HTERT RPE-1 (cell line): ENCODE measurements around the gene AP2M1.

Experiments used
- in situ Hi-C: fragments of 300-500 bp; cut with MboI; formaldehyde crosslinking; loops from 4 replicates; pipeline ENCODE4 v1.14.3; 2020; ENCODE audit warnings: low sequenced_read_pairs

Gene AP2M1

DNA sequence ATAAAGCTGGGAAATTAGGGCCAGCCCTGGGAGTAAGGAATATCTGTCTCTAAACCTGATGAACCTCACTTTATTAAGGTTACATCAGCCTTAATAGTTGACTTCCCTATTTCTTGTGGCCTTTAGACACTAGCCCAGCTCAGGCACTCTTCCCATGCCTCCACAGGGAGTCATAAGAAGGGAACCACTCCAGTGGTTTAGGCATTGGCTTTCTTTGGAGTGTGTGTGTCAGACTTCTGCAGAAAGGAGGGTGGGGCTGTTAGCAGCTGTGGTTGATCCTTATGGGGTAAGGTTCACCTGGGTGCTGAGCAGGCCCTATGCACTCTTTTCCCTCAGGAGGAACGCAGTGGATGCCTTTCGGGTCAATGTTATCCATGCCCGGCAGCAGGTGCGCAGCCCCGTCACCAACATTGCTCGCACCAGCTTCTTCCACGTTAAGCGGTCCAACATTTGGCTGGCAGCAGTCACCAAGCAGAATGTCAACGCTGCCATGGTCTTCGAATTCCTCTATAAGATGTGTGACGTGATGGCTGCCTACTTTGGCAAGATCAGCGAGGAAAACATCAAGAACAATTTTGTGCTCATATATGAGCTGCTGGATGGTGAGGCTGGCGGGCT is 4.0 kb downstream of the AP2M1 start:
- in situ Hi-C loops: no loop called here

DNA sequence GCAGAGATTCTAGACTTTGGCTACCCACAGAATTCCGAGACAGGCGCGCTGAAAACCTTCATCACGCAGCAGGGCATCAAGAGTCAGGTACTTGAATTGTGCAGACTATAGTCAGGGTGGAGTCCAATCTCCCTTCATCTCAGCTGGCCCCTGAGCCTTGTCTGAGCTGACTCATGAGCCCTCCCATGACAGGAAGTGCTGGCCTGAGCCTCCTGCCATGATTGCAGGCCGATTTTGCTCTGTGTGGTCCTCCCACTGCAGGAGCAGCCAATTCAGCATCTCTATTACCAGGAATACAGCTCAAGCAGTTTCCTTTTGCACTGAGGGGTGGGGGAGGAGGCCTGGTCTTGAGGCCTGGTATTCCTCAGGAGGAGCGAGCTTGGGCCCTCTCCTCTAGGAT is 5.5 kb downstream of the AP2M1 start:
- in situ Hi-C loops: no loop called here

DNA sequence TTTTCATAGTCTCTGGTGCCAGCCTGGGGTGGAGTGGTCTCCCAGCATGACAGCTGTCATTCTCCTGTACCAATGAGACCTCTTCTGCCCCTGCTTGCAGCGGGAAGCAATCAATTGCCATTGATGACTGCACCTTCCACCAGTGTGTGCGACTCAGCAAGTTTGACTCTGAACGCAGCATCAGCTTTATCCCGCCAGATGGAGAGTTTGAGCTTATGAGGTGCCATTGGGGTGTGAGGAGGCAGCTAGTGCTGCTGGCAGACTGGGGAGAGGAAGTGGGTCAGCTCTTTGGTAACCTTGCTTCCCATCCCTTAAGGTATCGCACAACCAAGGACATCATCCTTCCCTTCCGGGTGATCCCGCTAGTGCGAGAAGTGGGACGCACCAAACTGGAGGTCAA is 6.9 kb downstream of the AP2M1 start:
- in situ Hi-C loops: no loop called here

DNA sequence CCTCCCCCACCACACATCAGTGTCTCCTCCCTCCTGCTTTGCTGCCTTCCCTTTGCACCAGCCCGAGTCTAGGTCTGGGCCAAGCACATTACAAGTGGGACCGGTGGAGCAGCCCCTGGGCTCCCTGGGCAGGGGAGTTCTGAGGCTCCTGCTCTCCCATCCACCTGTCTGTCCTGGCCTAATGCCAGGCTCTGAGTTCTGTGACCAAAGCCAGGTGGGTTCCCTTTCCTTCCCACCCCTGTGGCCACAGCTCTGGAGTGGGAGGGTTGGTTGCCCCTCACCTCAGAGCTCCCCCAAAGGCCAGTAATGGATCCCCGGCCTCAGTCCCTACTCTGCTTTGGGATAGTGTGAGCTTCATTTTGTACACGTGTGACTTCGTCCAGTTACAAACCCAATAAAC is 9.0 kb downstream of the AP2M1 start:
- in situ Hi-C loops: no loop called here

- in situ Hi-C loops: no loop called here
Measured at GRCh38 chr3:184184546-184185230, 10.0 kb downstream of the AP2M1 start.

GRCh38 chr3:184185461-184186183 is 11.0 kb downstream of the AP2M1 start:
- in situ Hi-C loops: no loop called here

DNA sequence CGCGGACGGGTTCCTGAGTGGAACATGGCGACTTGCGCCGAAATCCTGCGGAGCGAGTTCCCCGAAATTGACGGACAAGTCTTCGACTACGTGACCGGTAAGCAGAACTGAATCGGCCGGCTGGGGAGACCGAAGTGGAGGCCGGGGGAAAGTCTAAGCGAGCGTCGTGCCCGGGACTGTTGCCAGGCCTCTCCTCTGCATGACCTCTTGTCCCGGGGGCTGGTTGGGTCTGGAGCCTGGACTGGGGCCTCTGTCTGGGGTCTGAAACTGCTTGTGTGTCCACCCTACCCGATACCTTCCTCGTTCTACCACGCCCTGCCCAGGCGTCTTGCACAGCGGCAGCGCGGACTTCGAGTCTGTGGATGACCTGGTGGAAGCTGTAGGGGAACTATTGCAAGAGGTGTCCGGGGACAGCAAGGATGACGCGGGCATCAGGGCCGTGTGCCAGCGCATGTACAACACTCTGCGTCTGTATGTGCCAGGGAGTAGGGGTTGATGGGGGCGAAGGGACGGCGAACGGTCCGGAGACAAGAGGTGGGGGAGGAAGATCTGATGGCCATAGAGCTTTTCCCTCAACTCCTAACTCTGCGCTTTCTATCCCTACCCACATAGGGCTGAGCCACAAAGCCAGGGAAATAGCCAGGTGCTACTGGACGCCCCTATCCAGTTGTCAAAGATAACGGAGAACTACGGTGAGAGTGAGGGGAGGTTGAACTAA is 11.7 kb downstream of the AP2M1 start, which contains the start of gene ABCF3:
Gene ABCF3, plus strand, starts transcription at position 16 of the 718 bp plus-strand sequence. Its CDS starts 9 bp downstream, at position 25.
- in situ Hi-C loops: no loop called here

GRCh38 chr3:184186902-184187207 is 12.2 kb downstream of the AP2M1 start:
- in situ Hi-C loops: no loop called here

- in situ Hi-C loops: no loop called here
Measured at GRCh38 chr3:184188080-184188479, 13.4 kb downstream of the AP2M1 start.

- in situ Hi-C loops: no loop called here
Measured at GRCh38 chr3:184189421-184189820, 14.8 kb downstream of the AP2M1 start.

DNA sequence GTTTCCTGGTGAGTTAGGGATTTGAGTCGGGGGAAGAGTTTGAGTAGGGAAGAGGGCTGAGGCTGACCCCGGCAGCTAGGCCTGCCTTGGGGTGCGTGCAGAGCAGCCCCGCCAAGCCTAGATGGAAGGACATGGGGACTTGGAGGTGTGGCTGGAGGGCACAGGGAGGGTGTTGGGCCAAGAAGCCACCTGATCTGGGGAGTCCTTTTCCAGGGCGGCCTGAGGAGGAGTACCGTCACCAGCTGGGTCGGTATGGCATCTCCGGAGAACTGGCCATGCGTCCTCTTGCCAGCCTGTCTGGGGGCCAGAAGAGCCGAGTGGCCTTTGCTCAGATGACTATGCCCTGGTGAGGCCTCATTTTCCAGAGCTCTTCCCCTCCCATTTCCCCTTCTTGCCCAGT is 18.2 kb downstream of the AP2M1 start:
- in situ Hi-C loops: no loop called here

GRCh38 chr3:184193991-184194539 is 19.4 kb downstream of the AP2M1 start:
- in situ Hi-C loops: no loop called here

- in situ Hi-C loops: no loop called here
Measured at GRCh38 chr3:184196536-184196935, 21.9 kb downstream of the AP2M1 start.

GRCh38 chr3:184198509-184198908 is 23.9 kb downstream of the AP2M1 start:
- in situ Hi-C loops: no loop called here

DNA sequence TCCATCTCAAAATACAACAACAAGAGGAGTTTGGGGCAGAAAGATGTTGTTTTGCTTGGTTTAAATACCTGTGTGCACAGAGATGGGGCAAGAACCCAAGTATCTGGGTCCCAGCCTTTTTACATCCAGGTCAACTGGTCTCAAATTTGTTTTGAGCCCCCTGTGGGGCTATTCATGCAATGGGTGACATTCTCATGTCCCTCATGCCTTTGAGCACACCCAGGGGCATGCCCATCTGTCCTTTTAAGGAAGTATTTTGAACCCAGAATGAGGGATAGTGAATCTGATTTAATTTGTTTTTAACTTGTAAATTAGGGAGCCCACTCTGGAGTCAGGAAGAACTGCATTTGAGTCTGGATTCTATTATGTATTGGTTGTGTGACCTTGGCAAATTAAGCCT is 26.2 kb downstream of the AP2M1 start:
- in situ Hi-C loops: no loop called here

GRCh38 chr3:184203526-184203925 is 28.9 kb downstream of the AP2M1 start:
- in situ Hi-C loops: no loop called here

DNA sequence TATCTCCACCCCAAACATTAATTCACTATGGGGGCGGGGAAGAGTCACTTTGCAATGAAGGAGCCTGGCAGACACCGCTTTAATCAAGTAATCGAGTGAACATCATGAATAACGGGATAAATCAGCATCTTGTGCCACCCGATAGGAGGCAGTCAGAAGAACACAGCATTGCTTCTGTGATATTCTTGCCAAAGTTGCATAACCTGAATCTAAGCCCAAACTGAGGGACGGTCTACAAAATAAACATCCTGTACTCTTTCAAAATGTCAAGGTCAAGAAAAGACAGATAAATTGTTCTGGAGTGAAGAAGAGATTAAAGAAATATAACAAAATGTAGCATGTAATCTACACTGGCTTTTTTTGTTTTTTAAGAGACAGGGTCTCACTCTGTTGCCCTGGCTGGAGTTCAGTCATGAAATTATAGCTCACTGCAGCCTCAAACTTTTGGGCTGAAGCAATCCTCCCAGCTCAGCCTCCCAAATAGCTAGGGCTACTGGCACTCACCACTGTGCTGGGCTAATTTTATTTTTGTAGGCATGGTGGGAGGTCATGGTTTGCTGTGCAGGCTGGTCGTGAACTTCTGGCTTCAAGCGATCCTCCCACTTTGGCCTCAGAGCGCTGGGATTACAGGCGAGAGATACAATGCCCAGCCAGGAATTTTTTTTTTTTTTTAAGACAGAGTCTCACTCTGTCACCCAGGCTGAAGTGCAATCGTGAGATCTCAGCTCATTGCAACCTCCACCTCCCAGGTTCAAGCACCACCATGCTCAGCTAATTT is 34.7 kb downstream of the AP2M1 start:
- in situ Hi-C loops: no loop called here

DNA sequence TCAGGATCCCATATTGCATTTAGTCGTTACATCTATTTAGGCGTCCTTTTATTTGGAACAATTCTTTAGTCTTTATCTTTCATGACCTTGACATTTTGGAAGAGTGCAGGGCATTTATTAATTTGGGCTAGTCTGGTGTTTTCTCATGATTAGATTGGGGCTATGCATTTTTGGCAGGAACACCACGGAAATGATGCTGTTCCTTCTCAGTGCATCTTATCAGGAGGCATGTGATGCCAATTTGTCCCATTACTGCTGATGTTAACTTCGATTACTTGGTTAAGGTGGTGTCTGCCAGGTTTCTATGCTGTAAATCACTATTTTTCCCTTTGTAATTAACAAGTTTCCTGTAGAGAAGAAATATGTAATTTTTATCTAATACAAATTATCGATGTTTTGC is 36.6 kb downstream of the AP2M1 start:
- in situ Hi-C loops: no loop called here

DNA sequence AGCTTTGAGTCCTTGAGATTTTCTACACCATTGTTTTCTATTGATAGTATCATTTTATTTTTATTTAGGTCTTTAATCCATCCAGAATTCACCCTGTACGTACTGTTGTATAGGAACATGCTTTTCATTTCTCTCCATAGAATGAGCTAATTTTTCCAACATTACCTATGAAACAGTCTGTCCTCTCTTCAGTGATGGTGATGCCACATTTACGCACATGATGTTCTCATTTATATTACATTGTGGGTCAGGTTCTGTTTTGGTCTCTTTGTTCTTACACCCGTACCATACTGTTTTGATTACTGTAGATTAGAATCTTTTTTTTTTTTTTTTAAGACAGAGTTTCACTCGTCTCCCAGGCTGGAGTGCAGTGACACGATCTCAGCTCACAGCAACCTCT is 37.1 kb downstream of the AP2M1 start:
- in situ Hi-C loops: no loop called here

- in situ Hi-C loops: no loop called here
Measured at GRCh38 chr3:184218814-184219213, 44.2 kb downstream of the AP2M1 start.

DNA sequence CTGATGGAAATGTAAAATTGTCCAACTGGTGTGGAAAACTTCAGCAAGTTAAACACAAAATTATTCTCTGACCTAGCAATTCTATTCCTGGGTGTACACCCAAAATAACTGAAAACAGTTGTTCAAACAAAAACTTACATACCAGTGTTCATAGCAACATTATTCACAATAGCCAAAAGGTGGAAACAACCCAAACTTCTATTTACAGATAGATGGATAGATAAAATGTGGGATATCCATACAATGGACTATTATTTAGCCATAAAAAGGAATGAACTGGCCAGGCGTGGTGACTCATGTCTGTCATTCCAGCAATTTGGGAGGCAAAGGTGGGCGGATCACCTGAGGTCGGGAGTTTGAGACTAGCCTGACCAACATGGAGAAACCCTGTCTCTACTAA is 47.9 kb downstream of the AP2M1 start:
- in situ Hi-C loops: no loop called here
